Measurements from ENCODE around the gene CTCFL. TPM values are rescaled to one million over a fixed set of nuclear protein-coding genes. Genes with fewer than 3 reads are reported as not detected.

The CTCFL gene
- total and polyA plus RNA-seq, 2 donors (not counting 1 experiment from before 2014, with no cell fraction given) = not detected

GRCh38 chr20:57496592-57496991 is 28.3 kb downstream of the CTCFL start:
- no peaks in the 10 kb centered on the region for H4K20me1 ChIP-seq (ENCODE audit: control insufficient read depth, extremely low read depth, insufficient read depth, low read length)
- no peaks in the 10 kb centered on the region for H3K9me3 ChIP-seq (ENCODE audit: control insufficient read depth, insufficient read depth, low read depth, low read length)
- H3K79me2 ChIP-seq (ENCODE audit: control insufficient read depth, insufficient read depth, low read length) = no peaks in the 10 kb centered on the region
- no peak overlapping the region for H2AFZ ChIP-seq (ENCODE audit: low read length)
- no peak overlapping the region for H3K27ac ChIP-seq (ENCODE audit: insufficient read depth, low read length)
- H3K4me2 ChIP-seq (ENCODE audit: extremely low read depth, insufficient read depth, low read length) = no peak overlapping the region
- no peak overlapping the region for H3K4me3 ChIP-seq (replicated peaks in 1 of 4; ENCODE audit: control extremely low read depth in 1 of 4, insufficient read depth in 1 of 4, low read depth in 3 of 4, low read length in 4 of 4)
- no peaks in the 10 kb centered on the region for H3K4me1 ChIP-seq (ENCODE audit: control insufficient read depth, extremely low read depth, insufficient read depth, low read length)
- no peaks in the 10 kb centered on the region for H3K27me3 ChIP-seq (ENCODE audit: control insufficient read depth, insufficient read depth, low read length)
- TF ChIP-seq, protein P1, sequence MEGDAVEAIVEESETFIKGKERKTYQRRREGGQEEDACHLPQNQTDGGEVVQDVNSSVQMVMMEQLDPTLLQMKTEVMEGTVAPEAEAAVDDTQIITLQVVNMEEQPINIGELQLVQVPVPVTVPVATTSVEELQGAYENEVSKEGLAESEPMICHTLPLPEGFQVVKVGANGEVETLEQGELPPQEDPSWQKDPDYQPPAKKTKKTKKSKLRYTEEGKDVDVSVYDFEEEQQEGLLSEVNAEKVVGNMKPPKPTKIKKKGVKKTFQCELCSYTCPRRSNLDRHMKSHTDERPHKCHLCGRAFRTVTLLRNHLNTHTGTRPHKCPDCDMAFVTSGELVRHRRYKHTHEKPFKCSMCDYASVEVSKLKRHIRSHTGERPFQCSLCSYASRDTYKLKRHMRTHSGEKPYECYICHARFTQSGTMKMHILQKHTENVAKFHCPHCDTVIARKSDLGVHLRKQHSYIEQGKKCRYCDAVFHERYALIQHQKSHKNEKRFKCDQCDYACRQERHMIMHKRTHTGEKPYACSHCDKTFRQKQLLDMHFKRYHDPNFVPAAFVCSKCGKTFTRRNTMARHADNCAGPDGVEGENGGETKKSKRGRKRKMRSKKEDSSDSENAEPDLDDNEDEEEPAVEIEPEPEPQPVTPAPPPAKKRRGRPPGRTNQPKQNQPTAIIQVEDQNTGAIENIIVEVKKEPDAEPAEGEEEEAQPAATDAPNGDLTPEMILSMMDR (conservative IDR thresholded peaks at IDR 0.05 in 1 of 2, IDR thresholded peaks at IDR 0.05 in 1 of 2; ENCODE audit: low read depth in 1 of 2, low read length in 2 of 2) = no peak
- TF ChIP-seq EZH2 (IDR thresholded peaks at IDR 0.05; ENCODE audit: low read length, missing control alignments) = no peak
- no peak for DNase-seq (ENCODE audit: low read depth in 2 of 2)
- no peaks in the 10 kb centered on the region for H3K36me3 ChIP-seq (ENCODE audit: control insufficient read depth, insufficient read depth, low read length)
- H3K9ac ChIP-seq (ENCODE audit: insufficient read depth, low read length) = no peak overlapping the region

GRCh38 chr20:57495978-57496377 is 29.0 kb downstream of the CTCFL start:
- Histone ChIP-seq H3K4me3 (replicated peaks in 1 of 4; ENCODE audit: control extremely low read depth in 1 of 4, insufficient read depth in 1 of 4, low read depth in 3 of 4, low read length in 4 of 4) (no peak overlapping the region), H3K4me1 (ENCODE audit: control insufficient read depth, extremely low read depth, insufficient read depth, low read length) (no peaks in the 10 kb centered on the region), H3K27ac (ENCODE audit: insufficient read depth, low read length) (no peak overlapping the region), H3K79me2 (ENCODE audit: control insufficient read depth, insufficient read depth, low read length) (no peaks in the 10 kb centered on the region), H3K36me3 (ENCODE audit: control insufficient read depth, insufficient read depth, low read length) (no peaks in the 10 kb centered on the region), H4K20me1 (ENCODE audit: control insufficient read depth, extremely low read depth, insufficient read depth, low read length) (no peaks in the 10 kb centered on the region), H2AFZ (ENCODE audit: low read length) (no peak overlapping the region), H3K9me3 (ENCODE audit: control insufficient read depth, insufficient read depth, low read depth, low read length) (no peaks in the 10 kb centered on the region), H3K9ac (ENCODE audit: insufficient read depth, low read length) (no peak overlapping the region), H3K27me3 (ENCODE audit: control insufficient read depth, insufficient read depth, low read length) (no peaks in the 10 kb centered on the region), H3K4me2 (ENCODE audit: extremely low read depth, insufficient read depth, low read length) (no peak overlapping the region)
- DNase-seq (ENCODE audit: low read depth in 2 of 2) = no peak
- TF ChIP-seq EZH2 (IDR thresholded peaks at IDR 0.05; ENCODE audit: low read length, missing control alignments) = no peak
- TF ChIP-seq, protein P1 (conservative IDR thresholded peaks at IDR 0.05 in 1 of 2, IDR thresholded peaks at IDR 0.05 in 1 of 2; ENCODE audit: low read depth in 1 of 2, low read length in 2 of 2) = no peak

DNA sequence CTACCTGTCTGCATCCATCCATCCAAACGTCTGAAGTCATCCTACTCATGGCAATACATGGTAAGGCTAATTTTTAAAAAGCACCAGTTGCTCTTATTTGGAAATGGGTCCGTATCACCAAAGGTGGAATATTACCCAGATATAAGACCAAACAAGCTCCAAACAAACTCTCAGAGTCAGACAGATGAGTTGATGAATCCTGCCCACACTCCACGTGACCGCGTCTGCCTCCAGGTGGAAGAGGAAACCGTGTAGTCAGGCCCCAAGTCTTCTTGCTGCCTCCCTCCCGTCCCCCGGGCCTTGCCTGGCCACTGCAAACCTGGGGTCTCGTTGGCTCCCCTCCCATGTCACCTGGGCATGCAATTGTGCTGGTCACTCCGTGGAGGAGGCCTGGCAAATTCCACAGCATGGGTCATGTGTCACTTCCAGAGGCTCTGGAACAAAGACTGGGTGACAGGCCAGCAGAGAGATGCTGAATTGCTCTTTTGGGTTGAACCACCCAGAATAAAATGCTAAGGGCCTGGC is 31.8 kb downstream of the CTCFL start:
- Histone ChIP-seq H3K27ac (ENCODE audit: insufficient read depth, low read length) (no peak overlapping the region), H3K9ac (ENCODE audit: insufficient read depth, low read length) (no peak overlapping the region), H3K9me3 (ENCODE audit: control insufficient read depth, insufficient read depth, low read depth, low read length) (no peaks in the 10 kb centered on the region), H3K36me3 (ENCODE audit: control insufficient read depth, insufficient read depth, low read length) (no peaks in the 10 kb centered on the region), H3K27me3 (ENCODE audit: control insufficient read depth, insufficient read depth, low read length) (no peaks in the 10 kb centered on the region), H3K79me2 (ENCODE audit: control insufficient read depth, insufficient read depth, low read length) (no peaks in the 10 kb centered on the region), H3K4me2 (ENCODE audit: extremely low read depth, insufficient read depth, low read length) (no peak overlapping the region), H3K4me3 (replicated peaks in 1 of 4; ENCODE audit: control extremely low read depth in 1 of 4, insufficient read depth in 1 of 4, low read depth in 3 of 4, low read length in 4 of 4) (no peak overlapping the region), H2AFZ (ENCODE audit: low read length) (no peak overlapping the region), H3K4me1 (ENCODE audit: control insufficient read depth, extremely low read depth, insufficient read depth, low read length) (no peaks in the 10 kb centered on the region), H4K20me1 (ENCODE audit: control insufficient read depth, extremely low read depth, insufficient read depth, low read length) (no peaks in the 10 kb centered on the region)
- TF ChIP-seq, protein P1 (conservative IDR thresholded peaks at IDR 0.05 in 1 of 2, IDR thresholded peaks at IDR 0.05 in 1 of 2; ENCODE audit: low read depth in 1 of 2, low read length in 2 of 2) = no peak
- TF ChIP-seq EZH2 (IDR thresholded peaks at IDR 0.05; ENCODE audit: low read length, missing control alignments) = no peak
- no peak for DNase-seq (ENCODE audit: low read depth in 2 of 2)

Data from fibroblast of lung (primary cell).